Osteocyte (in vitro differentiated cells): ENCODE results near the gene DDX10. TPM values are rescaled to one million over a fixed set of nuclear protein-coding genes. Genes with fewer than 3 reads are reported as not detected.

ENCODE experiments used
- DNase-seq: peaks from one replicate; pipeline ENCODE4 v3.0.0; 2021; ENCODE audit warnings: mixed read lengths; ENCODE audit not compliant: unreplicated experiment; ENCODE audit errors: extremely low spot score
- H3K27ac Mint-ChIP-seq: one replicate; pipeline ENCODE4 v1.8.0; 2021; ENCODE audit warnings: mild to moderate bottlenecking, mixed read lengths; ENCODE audit not compliant: unreplicated experiment
- H3K27me3 Mint-ChIP-seq: one replicate; pipeline ENCODE4 v1.8.0; 2021; ENCODE audit warnings: mixed read lengths; ENCODE audit not compliant: unreplicated experiment
- H3K36me3 Mint-ChIP-seq: one replicate; pipeline ENCODE4 v1.8.0; 2021; ENCODE audit warnings: mixed read lengths; ENCODE audit not compliant: unreplicated experiment
- H3K4me1 Mint-ChIP-seq: one replicate; pipeline ENCODE4 v1.8.0; 2021; ENCODE audit warnings: mixed read lengths; ENCODE audit not compliant: unreplicated experiment
- H3K4me3 Mint-ChIP-seq: one replicate; pipeline ENCODE4 v1.8.0; 2021; ENCODE audit warnings: mild to moderate bottlenecking, moderate library complexity, mixed read lengths; ENCODE audit not compliant: unreplicated experiment
- H3K9me3 Mint-ChIP-seq: one replicate; pipeline ENCODE4 v1.8.0; 2021; ENCODE audit warnings: mixed read lengths; ENCODE audit not compliant: unreplicated experiment
- CTCF ChIP-seq: fragments of 200-600 bp; sonication (generic); IDR thresholded peaks from 2 replicates; pipeline ENCODE4 v1.5.0; 2021; ENCODE audit warnings: antibody characterized with exemption, mild to moderate bottlenecking, moderate library complexity
- total RNA-seq: library from RNA; stranded (reverse); gene quantifications from 2 replicates; pipeline ENCODE4 v1.2.1, GENCODE V29; 2021

The DDX10 gene
- total RNA-seq, 1 donor from 2014 or later = 34.6 TPM

GRCh38 chr11:108802492-108802891 lies 137.6 kb downstream of the DDX10 start:
- no peak for DNase-seq
- Mint-ChIP-seq H3K9me3 (peaks cover 8% of the 10 kb centered on the region), H3K36me3 (no peaks in the 10 kb centered on the region), H3K4me3 (no peak overlapping the region), H3K27ac (no peak overlapping the region), H3K4me1 (peaks cover 37% of the 10 kb centered on the region), H3K27me3 (no peaks in the 10 kb centered on the region)
- no peak for TF ChIP-seq CTCF

- no peak overlapping the region for H3K27ac Mint-ChIP-seq
- H3K27me3 Mint-ChIP-seq = no peaks in the 10 kb centered on the region
- no peak for DNase-seq
- no peaks in the 10 kb centered on the region for H3K36me3 Mint-ChIP-seq
- H3K9me3 Mint-ChIP-seq = no peaks in the 10 kb centered on the region
- peaks cover 30% of the 10 kb centered on the region for H3K4me1 Mint-ChIP-seq
- no peak for TF ChIP-seq CTCF
- H3K4me3 Mint-ChIP-seq = no peak overlapping the region
Observed at GRCh38 chr11:108803776-108804175, 138.9 kb downstream of the DDX10 start.

- Mint-ChIP-seq H3K36me3 (no peaks in the 10 kb centered on the region), H3K27ac (no peak overlapping the region), H3K4me1 (peaks cover 22% of the 10 kb centered on the region), H3K4me3 (no peak overlapping the region), H3K9me3 (no peaks in the 10 kb centered on the region), H3K27me3 (no peaks in the 10 kb centered on the region)
- TF ChIP-seq CTCF = no peak
- no peak for DNase-seq
Observed at GRCh38 chr11:108804511-108804910, 139.6 kb downstream of the DDX10 start.

GRCh38 chr11:108805030-108805429 lies 140.2 kb downstream of the DDX10 start:
- TF ChIP-seq CTCF = no peak
- no peaks in the 10 kb centered on the region for H3K36me3 Mint-ChIP-seq
- H3K9me3 Mint-ChIP-seq = no peaks in the 10 kb centered on the region
- H3K27ac Mint-ChIP-seq = no peak overlapping the region
- no peak for DNase-seq
- H3K4me1 Mint-ChIP-seq = peaks cover 20% of the 10 kb centered on the region
- H3K4me3 Mint-ChIP-seq = no peak overlapping the region
- no peaks in the 10 kb centered on the region for H3K27me3 Mint-ChIP-seq

- Mint-ChIP-seq H3K36me3 (no peaks in the 10 kb centered on the region), H3K27ac (no peak overlapping the region), H3K4me3 (no peak overlapping the region), H3K4me1 (peaks cover 20% of the 10 kb centered on the region), H3K9me3 (peaks cover 4% of the 10 kb centered on the region), H3K27me3 (no peaks in the 10 kb centered on the region)
- no peak for TF ChIP-seq CTCF
- no peak for DNase-seq
Observed at GRCh38 chr11:108807262-108807661, 142.4 kb downstream of the DDX10 start.
